ENCODE results near the gene JMJD1C.

The JMJD1C gene

DNA sequence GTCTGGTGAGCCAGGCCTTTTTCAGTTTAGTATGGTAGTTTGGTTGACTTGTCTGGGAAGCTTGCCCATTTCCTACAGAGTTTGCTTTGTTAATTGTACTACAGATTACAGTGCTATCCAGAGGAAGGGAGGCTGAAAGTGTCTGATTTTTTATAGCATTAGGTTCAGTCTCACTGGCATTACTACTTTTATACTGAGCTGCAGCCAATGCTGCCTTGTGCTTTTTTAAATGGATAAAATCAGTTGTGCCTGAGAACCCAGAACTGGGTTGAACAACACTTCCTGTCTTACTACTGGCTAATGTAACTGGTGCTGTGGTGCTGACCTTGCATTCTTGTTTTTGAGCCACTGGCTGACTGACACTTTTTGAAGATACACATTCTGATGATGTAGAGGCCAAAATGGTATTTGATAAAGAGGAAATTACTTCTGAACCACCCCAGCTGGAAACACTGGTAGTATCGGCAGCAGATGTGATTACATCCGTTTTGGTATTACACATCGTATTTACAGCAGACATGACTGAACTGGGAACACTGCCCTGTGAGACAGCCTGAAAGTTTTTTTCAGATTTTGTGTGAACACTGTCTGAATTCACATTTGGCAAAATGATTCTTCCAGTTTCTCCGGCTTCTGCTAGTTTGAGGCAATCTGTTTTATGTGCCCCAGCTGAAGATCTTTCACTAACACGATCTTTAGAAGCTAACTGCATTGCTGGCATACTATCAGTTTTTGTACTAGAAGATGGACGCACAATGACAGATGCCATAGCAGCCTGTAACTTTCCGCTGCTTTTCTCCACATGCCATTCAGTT lies 258.6 kb downstream of the JMJD1C start:
- CTCF ChIA-PET = interaction anchor here (0.6 to 1.1 kb wide), 4 partner anchors 9 to 250 kb away, joined by 3 read pairs; no protein-coding TSS in a partner anchor
- H3K36me3 Mint-ChIP-seq = peaks cover 53% of the 10 kb centered on the region
- H3K4me1 Mint-ChIP-seq = peaks cover 44% of the 10 kb centered on the region
- H3K27me3 Mint-ChIP-seq = no peaks in the 10 kb centered on the region
- DNase-seq = no peak
- H3K9me3 Mint-ChIP-seq = peaks cover 2% of the 10 kb centered on the region
- peak overlapping the region; percentile 78 for H3K27ac Mint-ChIP-seq
- peak overlapping the region; percentile 17 for H3K4me3 Mint-ChIP-seq

DNA sequence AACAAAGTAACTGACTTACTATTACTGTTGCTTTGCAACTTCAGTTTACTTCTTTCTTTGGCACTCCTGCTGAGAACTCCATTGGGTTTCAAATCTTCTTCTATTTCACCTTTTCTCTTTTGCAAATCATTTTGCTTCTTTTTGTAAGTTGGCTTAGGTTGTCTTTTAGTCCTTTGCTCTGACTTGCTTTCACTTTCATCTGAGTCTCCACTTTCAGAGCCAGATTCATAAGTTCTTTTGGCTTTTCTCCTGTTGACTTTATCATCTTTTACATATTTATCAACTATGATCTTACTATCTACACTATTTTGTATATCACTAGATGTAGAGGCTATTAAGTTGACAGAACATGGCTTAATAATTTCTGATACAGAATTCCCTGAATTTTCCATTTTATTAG lies 259.2 kb downstream of the JMJD1C start:
- no peaks in the 10 kb centered on the region for H3K27me3 Mint-ChIP-seq
- peak overlapping the region; percentile 4 for H3K4me3 Mint-ChIP-seq
- no peaks in the 10 kb centered on the region for H3K9me3 Mint-ChIP-seq
- CTCF ChIA-PET = interaction anchor here (0.6 to 1.1 kb wide), 3 partner anchors 11 to 81 kb away, joined by 3 to 4 read pairs (median 3); no protein-coding TSS in a partner anchor
- peaks cover 46% of the 10 kb centered on the region for H3K36me3 Mint-ChIP-seq
- peaks cover 44% of the 10 kb centered on the region for H3K4me1 Mint-ChIP-seq
- DNase-seq = no peak
- H3K27ac Mint-ChIP-seq = peak overlapping the region; percentile 78

DNA sequence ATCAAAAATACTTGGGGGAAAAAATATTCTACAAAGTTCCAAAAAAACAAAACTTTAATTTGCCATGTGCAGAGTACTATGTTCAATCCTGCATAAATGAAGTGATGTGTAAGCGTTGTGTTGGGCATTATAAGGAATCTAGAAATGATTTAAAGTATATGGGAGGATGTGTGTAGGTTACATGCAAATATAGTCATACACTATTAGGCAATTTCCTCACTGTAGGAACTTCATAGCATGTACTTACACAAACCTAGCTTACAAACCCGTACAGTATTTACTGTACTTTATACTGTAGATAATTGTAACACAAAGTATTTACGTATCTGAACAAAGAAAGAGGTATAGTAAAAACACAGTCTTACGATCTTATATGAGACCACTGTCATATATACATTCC lies 260.4 kb downstream of the JMJD1C start:
- Mint-ChIP-seq H3K36me3 (peaks cover 38% of the 10 kb centered on the region), H3K4me1 (peaks cover 42% of the 10 kb centered on the region), H3K9me3 (no peaks in the 10 kb centered on the region), H3K27me3 (no peaks in the 10 kb centered on the region), H3K4me3 (no peak overlapping the region), H3K27ac (no peak overlapping the region)
- CTCF ChIA-PET = interaction anchor here (1.1 to 1.2 kb wide), 3 partner anchors 9 to 38 kb away, joined by 3 to 4 read pairs (median 3); no protein-coding TSS in a partner anchor
- no peak for DNase-seq

DNA sequence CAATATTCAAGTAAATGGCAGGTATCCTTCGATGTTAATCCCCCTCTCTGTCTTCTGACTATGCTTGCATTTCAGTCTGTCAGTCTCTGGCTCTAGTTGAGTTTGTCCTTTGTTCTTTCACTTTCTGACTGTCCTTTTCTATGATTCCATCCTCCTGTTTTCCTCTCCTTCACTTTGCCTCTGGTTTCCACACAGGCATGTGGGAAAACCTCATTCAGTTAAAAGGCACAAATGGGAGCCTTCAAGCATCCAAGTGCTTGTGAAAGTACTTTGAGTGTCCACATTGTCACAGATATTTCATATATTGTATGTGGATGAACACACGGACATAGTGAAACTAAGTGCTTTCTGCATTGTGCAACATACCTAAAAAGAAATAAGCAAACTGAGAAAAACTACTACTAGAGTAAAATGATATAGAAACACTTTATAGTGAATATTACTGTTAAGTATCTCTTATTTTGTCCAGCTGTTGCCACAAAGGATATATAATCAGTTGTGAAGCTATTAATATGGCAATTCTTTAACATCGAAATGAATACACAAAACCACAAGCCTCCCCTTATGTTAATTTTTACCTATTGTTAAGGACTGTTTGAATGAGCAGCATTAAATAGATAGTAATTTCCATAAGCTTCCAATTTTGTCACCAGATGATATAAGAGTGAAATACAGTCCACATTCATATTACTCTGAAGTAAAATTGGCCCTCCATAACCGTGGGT lies 260.9 kb downstream of the JMJD1C start:
- peak overlapping the region; percentile 78 for H3K27ac Mint-ChIP-seq
- no peak overlapping the region for H3K4me3 Mint-ChIP-seq
- H3K9me3 Mint-ChIP-seq = no peaks in the 10 kb centered on the region
- CTCF ChIA-PET = interaction anchor here (1.2 kb wide), 1 partner anchor 9 kb away, joined by 3 read pairs; no protein-coding TSS in a partner anchor
- no peak for DNase-seq
- peaks cover 38% of the 10 kb centered on the region for H3K36me3 Mint-ChIP-seq
- peaks cover 42% of the 10 kb centered on the region for H3K4me1 Mint-ChIP-seq
- H3K27me3 Mint-ChIP-seq = no peaks in the 10 kb centered on the region

DNA sequence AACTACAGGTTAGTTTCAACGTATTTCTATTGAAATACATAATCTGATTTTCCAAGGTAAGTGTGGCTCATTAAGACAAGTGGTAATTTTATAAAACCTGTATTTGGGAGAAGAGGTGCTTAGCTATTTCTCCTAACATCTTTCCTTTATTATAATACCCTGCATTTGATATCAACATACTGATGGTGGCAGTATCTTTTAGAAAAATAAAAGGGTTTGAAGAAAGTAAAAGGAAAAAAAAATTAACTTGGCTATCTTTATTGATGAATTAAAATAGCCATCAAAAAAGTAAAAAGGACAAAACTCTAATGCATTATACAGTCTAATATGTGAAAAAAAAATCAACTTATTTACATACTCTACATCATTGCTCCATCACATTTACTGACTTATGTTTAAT lies 264.7 kb downstream of the JMJD1C start:
- CTCF ChIA-PET = interaction anchor here (1.0 to 1.1 kb wide), 3 partner anchors 27 to 519 kb away, joined by 3 read pairs; no protein-coding TSS in a partner anchor
- Mint-ChIP-seq H3K36me3 (peaks cover 32% of the 10 kb centered on the region), H3K27ac (no peak overlapping the region), H3K9me3 (no peaks in the 10 kb centered on the region), H3K4me1 (peaks cover 17% of the 10 kb centered on the region), H3K4me3 (no peak overlapping the region), H3K27me3 (no peaks in the 10 kb centered on the region)
- DNase-seq = no peak

DNA sequence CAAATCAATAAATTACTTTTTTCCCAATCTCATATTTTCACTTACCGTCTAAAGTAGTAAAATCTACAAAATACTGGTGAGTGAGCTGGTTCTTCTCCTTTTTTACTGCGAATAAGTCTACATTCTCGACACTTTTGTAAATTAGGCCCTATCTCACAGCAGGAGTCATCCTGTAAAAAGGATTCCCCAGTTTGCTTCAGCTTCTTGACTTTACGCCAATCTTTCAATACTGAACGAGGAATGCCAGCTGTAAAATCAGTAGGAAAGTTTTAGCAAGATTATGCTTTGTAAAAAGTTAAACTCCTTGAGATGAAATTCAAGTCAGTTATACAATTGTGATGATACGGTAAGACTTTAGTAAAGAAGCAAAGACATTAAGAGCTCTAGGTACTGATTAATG lies 265.3 kb downstream of the JMJD1C start:
- DNase-seq = no peak
- no peak overlapping the region for H3K4me3 Mint-ChIP-seq
- no peaks in the 10 kb centered on the region for H3K27me3 Mint-ChIP-seq
- no peak overlapping the region for H3K27ac Mint-ChIP-seq
- peaks cover 15% of the 10 kb centered on the region for H3K4me1 Mint-ChIP-seq
- H3K36me3 Mint-ChIP-seq = peaks cover 30% of the 10 kb centered on the region
- CTCF ChIA-PET = interaction anchor here (0.7 to 1.1 kb wide), 2 partner anchors 14 to 27 kb away, joined by 3 read pairs; no protein-coding TSS in a partner anchor
- H3K9me3 Mint-ChIP-seq = no peaks in the 10 kb centered on the region

DNA sequence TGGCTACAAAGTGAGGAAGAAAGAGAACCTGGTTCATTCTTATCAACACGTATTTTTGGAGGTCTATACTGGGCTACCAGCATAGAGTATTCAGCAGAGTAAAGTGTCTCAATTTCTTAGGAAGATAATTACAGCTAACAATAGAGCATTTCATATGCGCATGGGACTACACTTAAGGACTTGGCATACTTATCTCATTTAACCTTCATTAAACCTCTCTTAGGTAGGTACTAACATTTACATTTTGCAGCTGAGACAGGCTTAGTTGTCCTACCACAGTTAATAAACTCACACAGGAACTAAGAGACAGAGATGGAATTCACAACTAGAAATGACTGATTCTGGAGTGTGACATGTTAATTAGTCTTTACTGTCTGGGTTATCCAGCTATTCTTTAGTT lies 266.1 kb downstream of the JMJD1C start:
- Mint-ChIP-seq H3K27me3 (no peaks in the 10 kb centered on the region), H3K4me1 (peaks cover 10% of the 10 kb centered on the region), H3K9me3 (no peaks in the 10 kb centered on the region), H3K4me3 (no peak overlapping the region), H3K36me3 (peaks cover 27% of the 10 kb centered on the region), H3K27ac (no peak overlapping the region)
- no peak for DNase-seq
- CTCF ChIA-PET = interaction anchor here (0.7 kb wide), 1 partner anchor 15 kb away, joined by 3 read pairs; no protein-coding TSS in a partner anchor

DNA sequence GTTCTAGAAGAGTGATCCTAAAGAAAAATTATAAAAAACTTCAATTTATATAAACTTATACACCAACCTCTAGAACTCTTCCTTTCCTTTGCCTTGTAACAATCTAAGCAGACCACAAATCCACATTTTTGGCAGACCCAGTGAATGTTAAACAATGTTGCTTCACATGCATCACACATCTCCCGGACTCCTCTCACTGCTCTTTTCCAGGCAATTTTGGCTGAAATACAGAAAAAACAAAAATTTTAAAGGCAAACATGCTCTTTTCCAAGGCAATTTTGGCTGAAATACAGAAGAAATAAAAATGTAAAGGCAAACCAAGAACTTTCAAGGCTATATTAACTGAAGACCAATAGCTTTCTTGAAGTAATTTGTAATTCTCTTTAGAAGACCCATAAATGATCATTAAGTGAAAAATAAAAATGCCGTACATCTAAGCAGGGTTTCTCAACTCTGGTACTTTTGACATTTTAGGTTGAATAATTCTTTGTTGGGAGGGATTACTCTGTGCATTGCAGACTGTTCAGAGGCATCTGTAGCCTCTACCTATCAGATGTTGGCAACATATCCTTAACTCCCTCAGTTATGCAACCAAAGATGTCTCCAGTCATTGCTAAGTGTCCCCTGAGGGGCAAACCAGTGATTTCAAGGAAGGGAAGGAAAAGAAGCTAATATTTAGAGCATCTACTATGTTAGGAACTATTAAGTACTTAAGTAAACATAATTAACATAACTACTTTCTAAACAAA lies 268.3 kb downstream of the JMJD1C start:
- Mint-ChIP-seq H3K4me3 (no peak overlapping the region), H3K27me3 (no peaks in the 10 kb centered on the region), H3K4me1 (peaks cover 2% of the 10 kb centered on the region), H3K27ac (no peak overlapping the region), H3K36me3 (peaks cover 37% of the 10 kb centered on the region), H3K9me3 (no peaks in the 10 kb centered on the region)
- DNase-seq = no peak
- CTCF ChIA-PET = no interaction called here

DNA sequence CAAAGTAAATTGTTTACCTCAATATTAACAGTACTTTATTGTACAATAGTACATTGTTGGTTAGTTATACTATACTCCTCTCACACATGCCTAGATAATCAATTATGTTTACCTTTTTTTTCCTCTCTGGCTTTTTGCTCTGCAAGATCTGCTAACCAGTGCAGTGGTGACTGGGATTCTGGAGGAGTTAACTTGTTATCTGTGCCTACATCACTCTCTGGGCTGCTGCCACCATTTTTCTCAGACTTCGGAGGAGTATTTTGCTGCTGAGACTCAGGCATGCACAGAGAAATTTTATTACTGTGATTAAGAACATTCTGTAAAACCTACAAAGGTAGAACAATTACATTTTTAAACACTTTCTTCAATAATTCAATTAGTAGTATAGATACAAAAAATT lies 273.0 kb downstream of the JMJD1C start:
- CTCF ChIA-PET = no interaction called here
- Mint-ChIP-seq H3K4me3 (no peak overlapping the region), H3K27ac (no peak overlapping the region), H3K27me3 (no peaks in the 10 kb centered on the region), H3K9me3 (no peaks in the 10 kb centered on the region), H3K36me3 (peaks cover 49% of the 10 kb centered on the region), H3K4me1 (no peaks in the 10 kb centered on the region)
- no peak for DNase-seq

DNA sequence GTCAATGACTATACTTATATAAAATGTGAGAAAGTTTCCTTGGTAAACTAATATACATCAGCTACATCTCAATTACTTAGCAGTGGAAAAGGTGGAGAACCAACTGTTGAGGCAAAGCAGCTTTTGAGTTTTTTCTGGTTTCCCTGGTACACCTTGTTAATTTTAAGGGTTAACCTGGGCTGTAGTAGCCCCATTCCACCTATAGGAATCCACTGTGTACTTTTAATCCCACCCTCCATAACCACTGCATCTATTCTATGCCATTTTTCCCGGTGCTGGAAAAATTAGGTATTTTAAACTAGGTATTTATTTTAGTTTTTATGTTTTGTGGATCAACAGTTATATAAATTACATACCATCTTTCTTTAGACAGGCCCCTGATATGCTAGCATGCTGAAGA lies 290.2 kb downstream of the JMJD1C start:
- Mint-ChIP-seq H3K9me3 (no peaks in the 10 kb centered on the region), H3K27ac (no peak overlapping the region), H3K4me1 (peaks cover 41% of the 10 kb centered on the region), H3K4me3 (no peak overlapping the region), H3K36me3 (peaks cover 57% of the 10 kb centered on the region), H3K27me3 (no peaks in the 10 kb centered on the region)
- CTCF ChIA-PET = no interaction called here
- no peak for DNase-seq

DNA sequence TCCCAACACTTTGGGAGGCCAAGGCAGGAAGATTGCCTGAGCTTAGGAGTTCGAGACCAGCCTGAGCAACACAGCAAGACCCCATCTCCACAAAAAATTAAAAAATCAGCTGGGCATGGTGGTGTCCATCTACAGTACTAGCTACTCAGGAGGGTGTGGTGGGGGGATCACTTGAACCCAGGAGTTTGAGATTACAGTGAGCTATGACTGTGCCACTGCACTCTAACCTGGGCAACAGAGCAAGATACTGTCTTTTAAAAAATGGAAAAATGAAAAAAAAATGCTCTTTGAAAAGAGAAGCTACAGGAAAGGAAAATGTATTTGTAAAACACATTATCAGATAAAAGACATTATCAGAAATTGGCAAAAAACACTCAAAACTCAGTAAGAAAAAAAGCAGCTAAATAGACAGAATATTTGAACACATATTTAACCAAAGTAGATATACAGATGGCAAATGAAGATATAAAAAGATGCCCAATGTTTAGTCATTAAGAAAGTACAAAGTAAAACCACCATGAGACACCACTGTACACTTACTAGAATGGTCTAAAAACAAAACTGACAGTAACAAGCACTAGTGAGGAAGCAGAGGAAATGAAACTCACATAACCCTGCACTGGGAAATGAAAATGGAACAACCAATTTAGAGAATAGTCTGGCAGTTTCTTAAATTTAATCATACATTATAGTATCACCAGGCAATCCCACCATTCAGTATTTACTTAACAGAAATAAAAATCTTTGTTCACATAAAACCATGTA lies 292.1 kb downstream of the JMJD1C start:
- DNase-seq = no peak
- Mint-ChIP-seq H3K27ac (peak overlapping the region; percentile 80), H3K4me3 (no peak overlapping the region), H3K4me1 (peaks cover 49% of the 10 kb centered on the region), H3K9me3 (no peaks in the 10 kb centered on the region), H3K36me3 (peaks cover 65% of the 10 kb centered on the region), H3K27me3 (no peaks in the 10 kb centered on the region)
- CTCF ChIA-PET = interaction anchor here (0.5 to 1.3 kb wide), 6 partner anchors 27 to 636 kb away, joined by 3 to 11 read pairs (median 4); no protein-coding TSS in a partner anchor

DNA sequence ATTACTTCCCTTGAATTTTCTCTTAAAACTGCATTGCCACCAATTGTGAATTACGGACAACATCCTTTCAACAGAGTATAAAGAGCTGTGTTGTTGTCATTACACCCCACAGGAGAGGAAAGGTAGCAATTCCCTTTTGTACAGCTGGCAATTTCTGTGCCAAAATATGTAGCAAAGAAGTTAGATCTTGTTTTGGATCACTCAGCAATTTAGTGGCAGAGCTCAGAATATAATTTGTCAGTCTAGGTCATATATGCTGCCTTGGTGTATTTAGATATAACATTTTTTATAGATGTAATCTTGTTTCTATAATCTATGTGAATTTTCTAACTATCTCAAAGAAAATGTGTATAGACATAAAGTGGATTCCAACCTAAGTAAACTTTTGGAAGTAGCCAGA lies 293.9 kb downstream of the JMJD1C start:
- Mint-ChIP-seq H3K36me3 (peaks cover 60% of the 10 kb centered on the region), H3K4me1 (peaks cover 51% of the 10 kb centered on the region), H3K27me3 (no peaks in the 10 kb centered on the region), H3K4me3 (no peak overlapping the region), H3K9me3 (no peaks in the 10 kb centered on the region), H3K27ac (peak overlapping the region; percentile 7)
- DNase-seq = no peak
- CTCF ChIA-PET = interaction anchor here (0.6 to 1.1 kb wide), 3 partner anchors 54 to 457 kb away, joined by 3 to 4 read pairs (median 3); no protein-coding TSS in a partner anchor

DNA sequence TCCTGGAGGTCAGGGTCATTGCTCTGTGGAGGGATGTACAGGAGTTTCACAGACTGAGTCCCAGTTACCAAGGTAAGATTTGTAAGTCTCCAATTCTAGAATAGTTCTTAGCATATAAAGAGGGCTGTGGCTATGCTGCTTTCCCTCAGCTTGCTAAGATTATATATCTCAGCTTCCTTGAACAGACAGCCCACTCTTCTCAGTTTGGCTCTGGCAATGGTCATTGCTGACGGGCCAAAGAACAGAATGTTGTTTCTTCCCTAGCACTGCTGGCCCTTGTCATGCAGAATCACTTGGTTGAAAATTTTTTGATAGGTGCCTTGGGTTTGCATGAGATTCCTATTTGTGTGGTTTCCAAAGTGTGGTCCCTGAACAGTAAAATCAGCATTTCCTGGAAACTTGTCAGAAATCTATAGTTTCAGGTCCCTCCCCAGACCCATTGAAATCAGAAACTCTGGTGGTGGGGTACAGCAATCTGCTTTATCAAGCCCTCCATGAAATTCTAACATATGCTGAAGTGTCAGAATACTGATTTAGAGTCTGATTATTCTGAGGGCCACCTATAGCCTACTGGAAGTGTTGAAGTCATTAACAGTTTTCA lies 294.4 kb downstream of the JMJD1C start:
- no peak for DNase-seq
- Mint-ChIP-seq H3K36me3 (peaks cover 58% of the 10 kb centered on the region), H3K27me3 (no peaks in the 10 kb centered on the region), H3K9me3 (no peaks in the 10 kb centered on the region), H3K4me3 (no peak overlapping the region), H3K4me1 (peaks cover 51% of the 10 kb centered on the region), H3K27ac (peak overlapping the region; percentile 7)
- CTCF ChIA-PET = interaction anchor here (0.5 to 9.4 kb wide), 5 partner anchors 18 to 548 kb away, joined by 3 to 184 read pairs (median 3); no protein-coding TSS in a partner anchor
